HG03103 (cell line): ENCODE measurements around the gene ADIPOR1.
"Not testable (repeated sequence)": the region's sequence is repeated elsewhere in the genome, so short reads cannot be mapped to it uniquely, and the experiment has no call there.

Experiments
- ATAC-seq: cut with Tn5 transposase; IDR thresholded peaks from one replicate; pipeline ENCODE4 v1.9.1; 2021; ENCODE audit warnings: low read depth; ENCODE audit not compliant: unreplicated experiment

ADIPOR1 gene

DNA sequence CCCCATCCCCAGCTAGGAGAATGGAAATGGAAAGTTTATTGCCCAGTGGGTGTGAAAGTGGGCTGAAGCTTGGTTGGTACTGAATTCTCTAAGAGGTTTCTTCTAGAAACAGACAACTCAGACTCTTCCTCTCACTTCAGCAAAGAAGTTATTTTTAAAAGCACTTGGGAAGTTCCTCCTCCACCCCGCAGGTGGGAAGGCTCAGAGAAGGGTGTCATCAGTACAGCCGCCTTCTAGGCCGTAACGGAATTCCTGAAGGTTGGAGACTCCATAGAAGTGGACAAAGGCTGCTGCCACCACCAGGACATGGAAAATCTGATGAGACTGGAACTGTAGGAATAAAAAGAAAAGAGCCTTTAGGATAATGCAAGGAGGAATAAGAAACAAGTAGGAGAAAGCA lies 16.7 kb downstream of the ADIPOR1 start:
- ATAC-seq, result no peak

DNA sequence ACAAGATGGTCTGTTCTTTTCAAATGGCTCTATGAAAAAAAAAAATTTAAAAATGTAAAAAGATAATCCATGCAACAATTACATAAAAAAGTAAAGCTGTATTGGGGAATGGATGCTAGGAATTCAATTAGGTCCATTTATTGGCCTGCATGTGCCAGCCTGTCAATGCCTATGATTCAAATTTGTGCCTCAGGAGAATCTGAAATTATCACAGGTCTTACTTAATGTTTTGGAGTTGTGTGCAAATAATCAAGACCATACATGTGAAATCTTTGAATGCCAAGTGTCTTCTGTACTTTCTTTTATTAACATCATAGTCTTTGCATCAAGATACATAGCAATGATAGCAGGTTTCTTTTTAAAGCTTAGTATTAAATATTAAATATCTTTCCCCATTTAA lies 17.6 kb downstream of the ADIPOR1 start:
- ATAC-seq, result no peak

DNA sequence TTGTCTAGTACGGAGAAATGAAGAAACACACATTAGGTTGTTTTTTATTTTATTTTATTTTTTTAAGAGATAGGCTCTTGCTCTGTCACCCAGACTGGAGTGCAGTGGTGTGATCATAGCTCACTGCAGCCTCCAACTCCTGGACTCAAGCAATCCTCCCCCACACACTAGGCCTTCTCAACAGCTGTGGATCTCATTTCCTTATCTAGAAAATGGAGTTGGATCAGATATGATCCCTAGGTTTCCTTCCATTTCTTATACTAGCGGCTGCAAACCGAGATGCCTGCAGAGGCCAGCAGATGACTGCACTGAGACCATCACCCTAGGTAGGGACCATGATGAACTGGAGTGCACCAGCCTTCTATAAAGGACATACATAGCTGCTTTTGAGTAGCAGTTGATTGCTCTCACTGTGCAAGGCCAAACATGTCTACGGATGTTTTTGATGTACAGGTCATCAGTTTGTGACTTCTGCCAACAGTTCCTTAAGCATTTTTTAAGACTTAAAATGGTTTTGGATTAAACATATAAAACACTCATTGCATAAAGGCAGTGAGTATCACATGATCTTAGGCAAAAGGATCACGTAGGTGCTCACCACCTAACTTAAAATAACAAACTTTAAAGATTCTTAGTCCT lies 19.7 kb downstream of the ADIPOR1 start:
- ATAC-seq, result no peak

DNA sequence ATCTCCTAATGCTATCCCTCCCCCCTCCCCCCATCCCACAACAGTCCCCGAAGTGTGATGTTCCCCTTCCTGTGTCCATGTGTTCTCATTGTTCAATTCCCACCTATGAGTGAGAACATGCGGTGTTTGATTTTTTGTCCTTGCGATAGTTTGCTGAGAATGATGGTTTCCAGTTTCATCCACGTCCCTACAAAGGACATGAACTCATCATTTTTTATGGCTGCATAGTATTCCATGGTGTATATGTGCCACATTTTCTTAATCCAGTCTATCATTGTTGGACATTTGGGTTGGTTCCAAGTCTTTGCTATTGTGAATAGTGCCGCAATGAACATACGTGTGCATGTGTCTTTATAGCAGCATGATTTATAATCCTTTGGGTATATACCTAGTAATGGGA lies 21.7 kb downstream of the ADIPOR1 start:
- ATAC-seq, result not testable (repeated sequence)

DNA sequence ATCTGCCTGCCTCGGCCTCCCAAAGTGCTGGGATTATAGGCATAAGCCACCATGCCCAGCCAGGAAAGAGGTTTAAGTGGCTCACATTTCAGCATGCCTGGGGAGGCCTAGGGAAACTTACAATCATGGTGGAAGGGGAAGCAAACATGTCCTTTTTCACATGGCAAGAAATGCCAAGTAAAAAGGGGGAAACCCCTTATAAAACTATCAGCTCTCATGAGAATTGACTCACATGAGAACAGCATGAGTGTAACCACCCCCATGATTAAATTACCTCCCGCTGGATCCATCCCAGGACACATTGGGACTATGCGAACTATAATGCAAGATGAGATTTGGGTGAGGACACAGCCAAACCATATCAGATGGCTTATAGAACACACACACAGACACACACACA lies 22.3 kb downstream of the ADIPOR1 start:
- no peak for ATAC-seq

DNA sequence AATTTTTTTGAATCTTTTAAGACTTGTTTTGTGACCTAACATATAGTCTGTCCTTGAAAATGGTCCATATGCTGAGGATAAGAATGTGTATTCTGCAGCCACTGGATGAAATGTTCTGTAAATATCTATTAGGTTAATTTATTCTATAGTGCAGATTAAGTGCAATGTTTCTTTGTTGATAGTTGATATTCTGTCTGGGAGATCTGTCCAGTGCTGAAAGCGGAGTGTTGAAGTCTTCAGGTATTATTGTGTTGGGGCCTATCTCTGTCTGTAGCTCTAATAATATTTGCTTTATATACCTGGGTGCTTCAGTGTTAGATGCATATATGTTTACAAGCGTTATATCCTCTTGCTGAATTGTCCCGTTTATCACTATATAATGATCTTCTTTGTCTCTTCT lies 23.4 kb downstream of the ADIPOR1 start:
- ATAC-seq, result no peak

DNA sequence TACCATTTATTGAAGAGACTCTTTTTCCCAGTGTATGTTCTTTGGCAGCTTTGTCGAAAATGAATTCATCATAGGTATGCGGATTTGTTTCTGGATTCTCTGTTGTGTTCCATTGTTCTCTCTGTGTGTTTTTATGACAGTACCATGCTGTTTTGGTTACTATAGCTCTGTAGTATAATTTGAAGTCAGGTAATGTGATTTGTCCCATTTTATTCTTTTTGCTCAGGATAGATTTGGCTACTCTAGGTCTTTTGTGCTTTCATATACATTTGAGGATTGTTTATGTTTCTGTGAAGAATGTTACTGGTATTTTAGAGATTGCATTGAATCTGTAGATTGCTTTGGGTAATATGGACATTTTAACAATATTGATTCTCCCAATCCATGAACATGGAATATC lies 25.6 kb downstream of the ADIPOR1 start:
- no peak for ATAC-seq

DNA sequence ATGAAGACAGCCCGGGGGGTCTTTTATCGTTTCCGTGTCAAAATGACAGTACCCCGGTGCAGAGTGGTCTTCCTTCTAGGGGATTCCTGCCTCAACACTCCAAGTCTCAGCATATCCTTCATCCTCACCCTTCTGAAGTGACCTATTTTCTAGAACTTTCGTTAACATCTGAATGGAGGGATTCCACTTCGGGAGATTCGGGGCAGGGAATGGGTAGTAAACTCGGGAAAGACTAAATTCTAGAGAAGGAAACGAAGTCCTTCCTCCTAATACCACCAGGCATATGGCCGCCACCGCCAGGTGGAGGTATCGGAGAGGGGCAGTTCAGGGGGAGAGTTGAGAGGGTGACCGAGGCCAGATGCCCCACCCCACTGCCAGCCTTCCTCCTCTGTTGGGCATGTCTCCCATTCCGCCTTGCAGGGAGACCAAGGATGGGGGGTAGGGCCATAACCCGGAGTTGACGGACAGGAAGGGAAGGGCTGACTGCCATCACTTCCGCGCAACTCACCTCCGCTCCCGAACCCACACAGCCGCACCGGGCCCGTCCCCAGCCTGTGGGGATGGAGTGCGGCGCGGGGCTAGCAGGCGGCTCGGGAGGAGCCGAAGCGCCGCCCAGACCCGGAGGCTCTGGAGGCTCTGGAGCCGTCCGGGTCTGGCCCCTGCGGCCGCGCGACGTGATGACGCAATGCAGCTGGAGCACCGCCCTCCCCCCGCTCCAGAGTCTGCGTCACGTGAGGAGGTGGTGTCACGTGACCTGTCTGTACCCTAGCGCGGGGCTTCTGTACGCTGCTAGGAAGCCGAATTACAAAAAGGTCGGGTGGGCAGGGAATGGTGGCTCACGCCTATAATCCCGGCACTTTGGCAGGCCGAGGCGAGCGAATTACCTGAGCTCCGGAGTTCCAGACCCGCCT lies 31.3 kb downstream of the ADIPOR1 start, which contains the start of gene KLHL12:
Gene KLHL12 (minus strand): TSS at position 654 of the 911 bp plus-strand sequence. CDS start 2,072 bp downstream, outside the sequence.
- ATAC-seq, result peak; percentile 89

DNA sequence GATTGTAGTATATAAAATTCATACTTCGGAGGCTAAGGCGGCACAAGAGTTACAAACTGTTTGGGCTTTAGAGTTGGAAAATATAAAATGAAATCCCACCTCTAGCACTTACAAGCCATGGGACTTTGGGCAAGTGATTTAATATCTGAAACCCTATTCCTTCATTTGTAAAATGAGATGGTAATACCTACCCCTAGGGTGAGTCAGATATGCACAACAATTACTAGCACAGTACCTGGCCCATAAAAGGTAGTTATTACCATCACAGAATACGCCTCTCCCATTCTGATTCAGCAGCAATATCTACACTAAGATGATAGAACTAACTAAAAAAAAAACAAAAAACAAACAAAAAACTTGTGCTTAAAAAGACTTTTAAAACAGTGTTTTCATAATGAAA lies 34.6 kb downstream of the ADIPOR1 start:
- no peak for ATAC-seq

DNA sequence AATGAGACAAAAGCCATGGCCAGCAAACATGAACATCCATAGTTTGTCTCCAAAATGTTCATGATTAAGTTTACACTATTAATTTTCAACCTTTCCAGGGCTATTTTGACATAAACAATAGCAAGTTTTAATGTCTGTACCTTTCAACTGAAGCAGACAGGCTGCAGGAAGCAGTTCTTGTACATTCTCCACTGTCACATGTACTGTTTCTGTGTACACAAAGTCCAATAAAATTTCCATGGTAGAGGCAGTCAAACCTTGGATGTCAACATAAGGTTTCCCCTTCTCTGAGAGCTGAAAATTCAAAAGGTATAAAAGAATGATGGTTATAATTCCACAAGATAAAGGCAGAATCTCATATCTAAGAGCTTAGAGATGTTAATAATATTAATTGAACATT lies 38.5 kb downstream of the ADIPOR1 start:
- ATAC-seq, result no peak

DNA sequence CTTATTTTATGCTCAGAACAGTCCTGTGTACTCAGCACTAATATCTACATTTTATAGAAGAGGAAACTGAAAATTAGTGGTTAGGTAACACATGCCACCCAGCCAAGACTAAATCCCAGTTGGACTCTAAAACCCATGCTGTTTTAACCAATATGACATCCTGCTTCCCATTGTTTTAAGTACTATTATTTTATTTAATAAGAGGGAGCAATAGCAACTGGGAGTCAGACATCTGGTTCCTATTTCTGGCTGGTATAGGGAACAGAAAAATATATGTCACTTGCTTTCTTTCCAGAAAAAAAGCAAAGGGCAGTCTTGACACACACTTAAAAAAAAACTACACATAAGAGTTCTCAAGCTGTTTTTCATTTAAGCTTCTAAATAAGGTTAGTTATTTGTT lies 43.0 kb downstream of the ADIPOR1 start:
- no peak for ATAC-seq

DNA sequence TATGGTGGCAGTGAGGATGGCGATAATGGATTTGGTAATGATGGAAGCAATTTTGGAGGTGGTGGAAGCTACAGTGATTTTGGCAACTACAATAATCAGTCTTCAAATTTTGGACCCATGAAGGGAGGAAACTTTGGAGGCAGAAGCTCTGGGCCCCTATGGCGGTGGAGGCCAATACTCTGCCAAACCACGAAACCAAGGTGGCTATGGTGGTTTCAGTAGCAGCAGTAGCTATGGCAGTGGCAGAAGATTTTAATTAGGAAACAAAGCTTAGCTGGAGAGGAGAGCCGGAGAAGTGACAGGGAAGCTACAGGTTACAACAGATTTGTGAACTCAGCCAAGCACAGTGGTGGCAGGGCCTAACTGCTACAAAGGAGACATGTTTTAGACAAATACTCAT lies 45.6 kb downstream of the ADIPOR1 start:
- ATAC-seq, result not testable (repeated sequence)

DNA sequence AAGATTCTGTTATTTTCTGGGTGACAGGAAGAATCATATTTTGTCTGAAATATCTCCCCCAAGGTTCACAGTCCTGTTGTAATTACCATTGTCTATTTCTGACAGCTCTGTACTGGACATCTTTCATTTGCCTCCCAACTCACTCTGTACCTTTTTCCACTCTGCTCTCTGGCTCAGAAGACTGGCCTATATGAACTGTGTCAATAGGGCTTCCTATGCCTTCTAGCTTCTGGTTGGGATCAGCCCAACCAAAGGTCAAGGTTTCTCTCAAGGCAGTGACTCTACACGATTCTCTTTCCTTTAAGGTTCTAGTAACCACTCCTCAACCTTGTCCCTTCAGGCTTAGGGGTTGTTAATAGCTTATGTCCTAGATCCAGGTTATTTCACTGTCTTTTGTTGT lies 48.6 kb downstream of the ADIPOR1 start:
- ATAC-seq, result no peak

DNA sequence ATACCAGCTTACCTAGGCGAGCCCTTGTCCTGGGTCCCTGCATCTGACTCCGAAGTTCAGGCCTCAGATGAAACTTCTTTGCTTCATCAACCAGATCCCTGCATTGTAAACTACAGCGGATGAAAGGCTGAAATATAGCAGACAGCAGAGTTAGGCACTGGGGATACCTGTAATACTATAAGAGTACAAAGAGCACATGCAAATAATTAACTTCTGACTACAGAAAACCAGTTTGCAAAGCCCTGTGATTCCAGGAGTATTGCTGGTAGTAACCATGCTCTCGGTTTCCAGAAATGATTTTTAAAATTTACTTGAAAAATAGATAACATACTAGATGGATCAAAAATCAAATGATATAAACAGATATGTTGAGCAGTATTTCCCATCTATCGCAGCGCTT lies 49.1 kb downstream of the ADIPOR1 start:
- ATAC-seq, result no peak

DNA sequence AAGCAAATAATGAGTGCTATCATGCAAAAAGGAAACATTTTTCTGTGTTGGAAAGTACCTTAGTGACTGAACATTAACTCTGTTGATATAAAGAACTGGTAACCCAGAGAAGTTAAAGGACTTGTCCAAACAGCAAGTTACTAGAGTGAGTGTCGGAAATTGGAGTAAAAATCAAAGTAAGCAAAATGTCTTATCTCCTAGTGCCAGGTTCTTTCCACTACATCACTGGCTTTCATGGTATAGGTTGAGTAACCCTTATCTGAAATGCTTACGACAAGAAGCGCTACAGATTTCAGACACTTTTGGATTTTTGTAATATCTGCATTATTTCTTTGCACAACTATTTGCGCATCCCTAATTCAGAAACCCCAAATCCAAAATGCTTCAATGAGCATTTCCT lies 52.8 kb downstream of the ADIPOR1 start:
- no peak for ATAC-seq

DNA sequence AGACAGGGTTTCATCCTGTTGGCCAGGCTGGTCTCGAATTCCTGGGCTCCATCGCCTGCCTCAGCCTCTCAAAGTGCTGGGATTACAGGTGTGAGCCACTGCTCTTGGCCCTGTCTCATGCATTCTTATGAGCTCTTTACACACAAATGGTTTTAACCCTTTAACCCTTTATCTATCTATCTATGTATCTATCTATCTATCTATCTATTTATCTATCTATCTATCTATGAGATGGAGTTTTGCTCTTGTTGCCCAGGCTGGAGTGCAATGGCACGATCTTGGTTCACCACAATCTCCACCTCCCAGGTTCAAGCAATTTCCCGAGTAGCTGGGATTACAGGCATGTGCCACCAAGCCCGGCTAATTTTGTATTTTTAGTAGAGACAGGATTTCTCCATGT lies 54.3 kb downstream of the ADIPOR1 start:
- not testable (repeated sequence) for ATAC-seq

DNA sequence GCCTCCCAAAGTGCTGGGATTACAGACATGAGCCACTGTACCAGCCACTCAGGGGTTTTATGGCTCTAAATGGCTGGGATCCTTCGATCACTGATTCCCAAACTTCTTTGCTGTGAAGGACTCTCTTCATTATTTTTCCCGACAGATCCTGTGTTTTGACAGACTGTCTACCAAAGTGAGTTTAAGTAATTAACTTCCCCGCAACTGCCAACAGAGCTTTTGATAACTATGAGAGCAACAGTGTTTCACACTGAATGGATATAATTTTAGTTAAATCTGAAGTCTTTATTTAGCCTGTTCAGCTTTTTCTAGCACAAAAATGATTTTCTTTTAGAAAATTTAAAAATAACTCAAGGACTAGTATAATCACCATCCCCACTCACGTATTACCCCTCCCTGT lies 56.6 kb downstream of the ADIPOR1 start:
- no peak for ATAC-seq

DNA sequence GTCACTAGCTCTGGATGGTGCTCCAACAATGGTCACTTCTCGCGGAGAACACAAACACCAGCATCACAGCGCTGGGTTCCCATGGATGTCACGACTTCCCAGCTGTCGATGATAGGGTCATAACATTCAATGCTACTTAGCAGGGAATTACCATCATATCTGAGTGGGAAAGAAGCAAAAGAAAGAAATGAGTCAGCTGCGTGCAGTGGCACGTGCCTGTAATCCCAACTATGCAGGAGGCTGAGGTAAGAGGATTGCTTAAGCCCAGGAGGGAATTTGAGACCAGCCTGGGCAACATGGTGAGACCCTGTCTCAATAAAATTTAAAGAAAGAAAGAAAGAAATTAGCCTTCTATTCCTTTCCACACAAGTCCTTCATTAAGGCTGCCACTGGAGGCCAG lies 65.6 kb downstream of the ADIPOR1 start:
- no peak for ATAC-seq
